ENCODE measurements around the gene HPCAL1. TPM values are rescaled to one million over a fixed set of nuclear protein-coding genes. Genes with fewer than 3 reads are reported as not detected.

Gene HPCAL1
- polyA plus RNA-seq, 3 donors = 82.1 to 99.5 (median 98.0) TPM

DNA sequence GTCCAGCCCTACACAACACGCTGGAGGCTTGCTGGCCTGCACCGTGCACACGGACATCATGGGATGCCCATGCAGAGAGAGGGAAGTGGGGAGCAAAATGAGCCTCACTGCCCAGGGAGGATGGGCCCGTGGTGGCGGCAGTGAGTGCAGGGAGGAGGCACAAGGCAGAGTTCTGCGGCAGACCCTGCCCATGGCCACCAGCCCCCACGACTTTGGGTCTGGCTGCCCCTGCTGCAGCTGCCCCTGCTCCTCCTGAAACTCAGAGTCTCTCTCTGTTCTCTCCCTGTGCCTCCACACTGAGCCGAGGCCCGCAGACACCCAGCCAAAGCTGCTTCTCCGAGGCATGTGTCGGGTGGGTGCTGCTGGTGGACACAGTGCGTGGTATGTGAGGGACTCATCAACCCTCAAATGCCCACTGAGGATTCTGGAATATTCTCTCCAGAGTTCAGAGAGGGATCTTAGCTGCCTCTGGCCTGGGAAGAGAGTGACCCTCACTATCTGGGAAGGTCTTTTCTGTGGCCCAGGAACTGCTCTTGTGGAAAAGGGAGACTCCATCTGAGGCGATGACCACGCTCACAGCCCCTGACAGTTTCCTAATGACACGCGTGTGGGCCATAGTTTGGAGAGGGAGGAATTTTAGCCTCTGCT is 45.1 kb upstream of the HPCAL1 start:
- H3K9me3 ChIP-seq (replicated peaks in 1 of 2; ENCODE audit: control insufficient read depth in 1 of 2, insufficient read depth in 1 of 2, low read length in 2 of 2) = no peaks in the 10 kb centered on the region
- intact Hi-C loops (cut with micrococcal nuclease) = no loop called here
- no peaks in the 10 kb centered on the region for H4K20me1 ChIP-seq (ENCODE audit: insufficient read depth, low read length)
- H2AFZ ChIP-seq (ENCODE audit: insufficient read depth, low read depth, low read length, poor library complexity, severe bottlenecking) = no peak overlapping the region
- H3K27me3 ChIP-seq (ENCODE audit: control insufficient read depth in 2 of 2, insufficient read depth in 2 of 2, low read length in 2 of 2) = peaks cover 0 to 2% of the 10 kb centered on the region in 2 donors
- TF ChIP-seq, protein P1, sequence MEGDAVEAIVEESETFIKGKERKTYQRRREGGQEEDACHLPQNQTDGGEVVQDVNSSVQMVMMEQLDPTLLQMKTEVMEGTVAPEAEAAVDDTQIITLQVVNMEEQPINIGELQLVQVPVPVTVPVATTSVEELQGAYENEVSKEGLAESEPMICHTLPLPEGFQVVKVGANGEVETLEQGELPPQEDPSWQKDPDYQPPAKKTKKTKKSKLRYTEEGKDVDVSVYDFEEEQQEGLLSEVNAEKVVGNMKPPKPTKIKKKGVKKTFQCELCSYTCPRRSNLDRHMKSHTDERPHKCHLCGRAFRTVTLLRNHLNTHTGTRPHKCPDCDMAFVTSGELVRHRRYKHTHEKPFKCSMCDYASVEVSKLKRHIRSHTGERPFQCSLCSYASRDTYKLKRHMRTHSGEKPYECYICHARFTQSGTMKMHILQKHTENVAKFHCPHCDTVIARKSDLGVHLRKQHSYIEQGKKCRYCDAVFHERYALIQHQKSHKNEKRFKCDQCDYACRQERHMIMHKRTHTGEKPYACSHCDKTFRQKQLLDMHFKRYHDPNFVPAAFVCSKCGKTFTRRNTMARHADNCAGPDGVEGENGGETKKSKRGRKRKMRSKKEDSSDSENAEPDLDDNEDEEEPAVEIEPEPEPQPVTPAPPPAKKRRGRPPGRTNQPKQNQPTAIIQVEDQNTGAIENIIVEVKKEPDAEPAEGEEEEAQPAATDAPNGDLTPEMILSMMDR (IDR thresholded peaks at IDR 0.05) = no peak
- H3K79me2 ChIP-seq (ENCODE audit: insufficient read depth, low read length) = no peaks in the 10 kb centered on the region
- no peak overlapping the region for H3K9ac ChIP-seq (ENCODE audit: insufficient read depth, low read length, poor library complexity, severe bottlenecking)
- no peaks in the 10 kb centered on the region for H3K36me3 Mint-ChIP-seq
- H3K4me1 Mint-ChIP-seq = peaks cover 9% of the 10 kb centered on the region
- no peak overlapping the region for H3K4me3 ChIP-seq (replicated peaks in 1 of 3; ENCODE audit: low read depth in 2 of 3, low read length in 3 of 3)
- H3K4me3 Mint-ChIP-seq = no peak overlapping the region
- H3K4me2 ChIP-seq (replicated peaks; ENCODE audit: extremely low read depth, low read length, poor library complexity, severe bottlenecking) = no peak overlapping the region
- peaks cover 11 to 23% of the 10 kb centered on the region in 2 donors for H3K4me1 ChIP-seq (ENCODE audit: control insufficient read depth in 1 of 2, insufficient read depth in 2 of 2, low read length in 2 of 2)
- H3K9me3 Mint-ChIP-seq = no peaks in the 10 kb centered on the region
- H3K27me3 Mint-ChIP-seq (ENCODE audit: low read depth in 3 of 3) = peaks cover 21 to 41% (median 24%) of the 10 kb centered on the region in 3 donors
- H3K27ac ChIP-seq (ENCODE audit: low read depth in 1 of 2, low read length in 2 of 2) = no peak overlapping the region
- no peak for DNase-seq
- 86% methylated on average over 14 of the region's 16 CpGs for WGBS (ENCODE audit: insufficient coverage)
- H3K27ac Mint-ChIP-seq = no peak overlapping the region
- H3K36me3 ChIP-seq (replicated peaks in 1 of 2; ENCODE audit: control insufficient read depth in 1 of 2, insufficient read depth in 2 of 2, low read length in 2 of 2) = no peaks in the 10 kb centered on the region

DNA sequence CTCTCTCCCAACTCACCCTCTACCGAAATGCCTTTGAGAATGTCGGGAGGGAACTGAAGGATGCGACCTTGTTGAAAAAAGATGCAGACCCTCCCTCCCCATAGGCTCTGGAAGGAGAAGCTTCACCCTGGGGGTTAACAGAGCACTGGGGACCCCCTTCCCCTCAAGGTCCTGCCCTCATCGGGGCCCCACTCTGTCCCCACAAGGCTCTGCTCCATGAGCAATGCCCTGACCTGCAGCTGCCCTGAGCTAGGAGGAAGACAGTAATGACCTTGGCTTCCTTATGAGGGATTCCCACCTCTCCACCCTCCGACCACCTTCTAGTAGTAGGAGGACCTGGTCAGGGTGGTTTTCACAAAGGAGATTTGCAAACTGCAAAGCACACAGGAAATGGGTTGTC is 44.4 kb upstream of the HPCAL1 start:
- DNase-seq = no peak

More for the DNA sequence above, 44.4 kb upstream of the HPCAL1 start:
- Histone ChIP-seq H3K4me1 (ENCODE audit: control insufficient read depth in 1 of 2, insufficient read depth in 2 of 2, low read length in 2 of 2) (peaks cover 9 to 16% of the 10 kb centered on the region in 2 donors), H3K9ac (ENCODE audit: insufficient read depth, low read length, poor library complexity, severe bottlenecking) (no peak overlapping the region), H3K79me2 (ENCODE audit: insufficient read depth, low read length) (no peaks in the 10 kb centered on the region), H3K4me3 (replicated peaks in 1 of 3; ENCODE audit: low read depth in 2 of 3, low read length in 3 of 3) (no peak overlapping the region), H3K36me3 (replicated peaks in 1 of 2; ENCODE audit: control insufficient read depth in 1 of 2, insufficient read depth in 2 of 2, low read length in 2 of 2) (no peaks in the 10 kb centered on the region), H3K9me3 (replicated peaks in 1 of 2; ENCODE audit: control insufficient read depth in 1 of 2, insufficient read depth in 1 of 2, low read length in 2 of 2) (no peaks in the 10 kb centered on the region), H2AFZ (ENCODE audit: insufficient read depth, low read depth, low read length, poor library complexity, severe bottlenecking) (no peak overlapping the region), H4K20me1 (ENCODE audit: insufficient read depth, low read length) (no peaks in the 10 kb centered on the region), H3K27me3 (ENCODE audit: control insufficient read depth in 2 of 2, insufficient read depth in 2 of 2, low read length in 2 of 2) (peaks cover 0 to 2% of the 10 kb centered on the region in 2 donors), H3K27ac (ENCODE audit: low read depth in 1 of 2, low read length in 2 of 2) (no peak overlapping the region), H3K4me2 (replicated peaks; ENCODE audit: extremely low read depth, low read length, poor library complexity, severe bottlenecking) (no peak overlapping the region)
- Mint-ChIP-seq H3K4me1 (peaks cover 6% of the 10 kb centered on the region), H3K36me3 (no peaks in the 10 kb centered on the region), H3K27me3 (ENCODE audit: low read depth in 3 of 3) (peaks cover 18 to 39% (median 23%) of the 10 kb centered on the region in 3 donors), H3K9me3 (peaks cover 0 to under 1% (median 0%) of the 10 kb centered on the region in 7 donors), H3K4me3 (no peak overlapping the region), H3K27ac (no peak overlapping the region)
- 100% methylated on average over 1 of the region's 5 CpGs for WGBS (ENCODE audit: insufficient coverage)
- TF ChIP-seq, protein P1 (IDR thresholded peaks at IDR 0.05) = no peak
- intact Hi-C loops (cut with micrococcal nuclease) = no loop called here
